ENCODE data around the gene YDJC. TPM values are rescaled to one million over a fixed set of nuclear protein-coding genes. Genes with fewer than 3 reads are reported as not detected.

Gene YDJC
- total and polyA plus RNA-seq, 9 of the 15 experiments (the other 6 are each of a cell fraction or from before 2014, with no cell fraction given): 13.5 to 871 (median 164) TPM

DNA sequence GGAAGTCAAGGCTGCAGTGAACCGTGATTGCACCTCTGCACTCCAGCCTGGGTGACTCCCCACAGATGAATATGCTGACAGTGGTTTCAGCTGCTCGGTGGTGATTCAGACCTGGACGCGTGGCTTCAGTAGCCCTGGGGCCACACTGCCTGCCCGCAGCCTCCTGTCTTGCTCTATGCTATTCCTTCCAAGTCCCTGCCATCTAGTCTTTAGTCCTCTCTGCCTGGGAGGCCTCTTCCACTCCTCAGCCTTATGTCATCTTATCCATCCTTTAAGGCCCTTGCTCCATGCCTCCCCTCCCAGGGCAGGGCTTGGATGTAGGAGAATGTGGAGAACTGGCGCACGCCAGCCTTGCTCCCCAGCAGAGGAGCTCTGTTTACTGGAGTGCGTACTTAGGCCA lies 23.0 kb downstream of the YDJC start (continued):
- TF ChIP-seq, protein P1, sequence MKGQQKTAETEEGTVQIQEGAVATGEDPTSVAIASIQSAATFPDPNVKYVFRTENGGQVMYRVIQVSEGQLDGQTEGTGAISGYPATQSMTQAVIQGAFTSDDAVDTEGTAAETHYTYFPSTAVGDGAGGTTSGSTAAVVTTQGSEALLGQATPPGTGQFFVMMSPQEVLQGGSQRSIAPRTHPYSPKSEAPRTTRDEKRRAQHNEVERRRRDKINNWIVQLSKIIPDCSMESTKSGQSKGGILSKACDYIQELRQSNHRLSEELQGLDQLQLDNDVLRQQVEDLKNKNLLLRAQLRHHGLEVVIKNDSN (CRISPR knock-in tag; IDR thresholded peaks at IDR 0.05): peak; percentile 35
- TF ChIP-seq NFIC (IDR thresholded peaks at IDR 0.05): no peak
- TF ChIP-seq GABPB1 (CRISPR knock-in tag; IDR thresholded peaks at IDR 0.05): no peak
- TF ChIP-seq, protein P2, sequence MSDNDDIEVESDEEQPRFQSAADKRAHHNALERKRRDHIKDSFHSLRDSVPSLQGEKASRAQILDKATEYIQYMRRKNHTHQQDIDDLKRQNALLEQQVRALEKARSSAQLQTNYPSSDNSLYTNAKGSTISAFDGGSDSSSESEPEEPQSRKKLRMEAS (CRISPR knock-in tag; IDR thresholded peaks at IDR 0.05): peak; percentile 71
- TF ChIP-seq SUPT5H (IDR thresholded peaks at IDR 0.05): no peak
- no peak for TF ChIP-seq RAD21 (CRISPR knock-in tag; conservative IDR thresholded peaks at IDR 0.05 in 1 of 2, IDR thresholded peaks at IDR 0.05 in 1 of 2)
- TF ChIP-seq, protein P3, sequence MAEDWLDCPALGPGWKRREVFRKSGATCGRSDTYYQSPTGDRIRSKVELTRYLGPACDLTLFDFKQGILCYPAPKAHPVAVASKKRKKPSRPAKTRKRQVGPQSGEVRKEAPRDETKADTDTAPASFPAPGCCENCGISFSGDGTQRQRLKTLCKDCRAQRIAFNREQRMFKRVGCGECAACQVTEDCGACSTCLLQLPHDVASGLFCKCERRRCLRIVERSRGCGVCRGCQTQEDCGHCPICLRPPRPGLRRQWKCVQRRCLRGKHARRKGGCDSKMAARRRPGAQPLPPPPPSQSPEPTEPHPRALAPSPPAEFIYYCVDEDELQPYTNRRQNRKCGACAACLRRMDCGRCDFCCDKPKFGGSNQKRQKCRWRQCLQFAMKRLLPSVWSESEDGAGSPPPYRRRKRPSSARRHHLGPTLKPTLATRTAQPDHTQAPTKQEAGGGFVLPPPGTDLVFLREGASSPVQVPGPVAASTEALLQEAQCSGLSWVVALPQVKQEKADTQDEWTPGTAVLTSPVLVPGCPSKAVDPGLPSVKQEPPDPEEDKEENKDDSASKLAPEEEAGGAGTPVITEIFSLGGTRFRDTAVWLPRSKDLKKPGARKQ (CRISPR knock-in tag; IDR thresholded peaks at IDR 0.05): no peak
- no peak for TF ChIP-seq RAD51 (IDR thresholded peaks at IDR 0.05; ENCODE audit: borderline replicate concordance, low read depth)
- TF ChIP-seq ZNF766 (CRISPR knock-in tag; conservative IDR thresholded peaks at IDR 0.05): no peak
- peak; percentile 23; the same call in 1 of the 2 replicates for TF ChIP-seq MAFF (IDR thresholded peaks at IDR 0.05; ENCODE audit: low read length)
- no peak for TF ChIP-seq TRIM24 (IDR thresholded peaks at IDR 0.05)
- peak; percentile 56; the same call in 1 of the 2 replicates for TF ChIP-seq KLF13 (tag; IDR thresholded peaks at IDR 0.05; ENCODE audit: borderline replicate concordance, low read depth)
- TF ChIP-seq FOXJ2 (tag; IDR thresholded peaks at IDR 0.05): no peak
- peak; percentile 4 for TF ChIP-seq HNRNPLL (IDR thresholded peaks at IDR 0.05; ENCODE audit: low read depth, low read length, poor library complexity, severe bottlenecking)
- no peak for TF ChIP-seq GATAD2A (IDR thresholded peaks at IDR 0.05)
- TF ChIP-seq ZNF436 (CRISPR knock-in tag; IDR thresholded peaks at IDR 0.05): 0 out of 2 replicates have a peak, but pooled peaks have one; percentile 41
- TF ChIP-seq ZNF830 (CRISPR knock-in tag; IDR thresholded peaks at IDR 0.05): no peak
- no peak for TF ChIP-seq SMARCE1 (IDR thresholded peaks at IDR 0.05)
- TF ChIP-seq MYC (IDR thresholded peaks at IDR 0.05; ENCODE audit: low read depth, low read length): no peak
- no peak for TF ChIP-seq MYC (CRISPR knock-in tag; IDR thresholded peaks at IDR 0.05; ENCODE audit: borderline replicate concordance, low read depth)
- TF ChIP-seq NCOA2 (IDR thresholded peaks at IDR 0.05; ENCODE audit: partially characterized antibody in 2 of 2): no peak
- TF ChIP-seq, protein P4, sequence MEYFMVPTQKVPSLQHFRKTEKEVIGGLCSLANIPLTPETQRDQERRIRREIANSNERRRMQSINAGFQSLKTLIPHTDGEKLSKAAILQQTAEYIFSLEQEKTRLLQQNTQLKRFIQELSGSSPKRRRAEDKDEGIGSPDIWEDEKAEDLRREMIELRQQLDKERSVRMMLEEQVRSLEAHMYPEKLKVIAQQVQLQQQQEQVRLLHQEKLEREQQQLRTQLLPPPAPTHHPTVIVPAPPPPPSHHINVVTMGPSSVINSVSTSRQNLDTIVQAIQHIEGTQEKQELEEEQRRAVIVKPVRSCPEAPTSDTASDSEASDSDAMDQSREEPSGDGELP (CRISPR knock-in tag; IDR thresholded peaks at IDR 0.05; ENCODE audit: borderline replicate concordance): peak; percentile 44; the same call in 1 of the 2 replicates
- 0 out of 2 replicates have a peak, but pooled peaks have one; percentile 55 for TF ChIP-seq ZNF57 (CRISPR knock-in tag; IDR thresholded peaks at IDR 0.05)
- peak; percentile 100 for TF ChIP-seq WHSC1 (IDR thresholded peaks at IDR 0.05; ENCODE audit: low read length)
- TF ChIP-seq MAZ (CRISPR knock-in tag; conservative IDR thresholded peaks at IDR 0.05 in 1 of 2, IDR thresholded peaks at IDR 0.05 in 1 of 2): peak in 1 of 2 experiments; percentile 27; a peak in 2 of 4 replicates
- TF ChIP-seq SMAD3 (CRISPR knock-in tag; conservative IDR thresholded peaks at IDR 0.05): no peak
- TF ChIP-seq, protein P5, sequence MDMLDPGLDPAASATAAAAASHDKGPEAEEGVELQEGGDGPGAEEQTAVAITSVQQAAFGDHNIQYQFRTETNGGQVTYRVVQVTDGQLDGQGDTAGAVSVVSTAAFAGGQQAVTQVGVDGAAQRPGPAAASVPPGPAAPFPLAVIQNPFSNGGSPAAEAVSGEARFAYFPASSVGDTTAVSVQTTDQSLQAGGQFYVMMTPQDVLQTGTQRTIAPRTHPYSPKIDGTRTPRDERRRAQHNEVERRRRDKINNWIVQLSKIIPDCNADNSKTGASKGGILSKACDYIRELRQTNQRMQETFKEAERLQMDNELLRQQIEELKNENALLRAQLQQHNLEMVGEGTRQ (CRISPR knock-in tag; IDR thresholded peaks at IDR 0.05): no peak

Measured in K562 (cell line).